Hematopoietic multipotent progenitor cell treated with erythropoietin and hydrocortisone succinate and interleukin-3 and kit ligand, for 15 days (in vitro differentiated cells): ENCODE results near the gene SLC25A33.
"Not testable (repeated sequence)": the region's sequence is repeated elsewhere in the genome, so short reads cannot be mapped to it uniquely, and the experiment has no call there.

Source experiments
- DNase-seq: peaks from one replicate; pipeline ENCODE4 v3.0.0-alpha.2; 2015; ENCODE audit warnings: low spot score

The SLC25A33 gene

DNA sequence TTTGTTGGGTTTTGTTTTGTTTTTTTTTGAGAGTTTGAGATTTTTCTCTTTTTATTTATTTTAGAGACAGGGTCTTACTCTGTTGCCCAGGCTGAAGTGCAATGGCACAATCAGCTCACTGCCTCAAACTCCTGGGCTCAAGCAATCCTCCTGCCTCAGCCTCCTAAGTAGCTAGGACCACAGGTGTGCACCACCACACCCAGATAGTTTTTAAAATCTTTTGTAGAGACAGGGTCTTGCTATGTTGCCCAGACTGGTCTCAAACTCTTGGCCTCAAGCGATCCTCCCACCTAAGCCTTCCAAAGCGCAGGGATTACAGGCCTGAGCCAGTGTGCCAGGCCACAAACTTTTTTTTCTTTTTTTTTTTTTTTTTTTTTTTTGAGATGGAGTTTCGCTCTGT lies 85.8 kb downstream of the SLC25A33 start:
- DNase-seq, result not testable (repeated sequence)

DNA sequence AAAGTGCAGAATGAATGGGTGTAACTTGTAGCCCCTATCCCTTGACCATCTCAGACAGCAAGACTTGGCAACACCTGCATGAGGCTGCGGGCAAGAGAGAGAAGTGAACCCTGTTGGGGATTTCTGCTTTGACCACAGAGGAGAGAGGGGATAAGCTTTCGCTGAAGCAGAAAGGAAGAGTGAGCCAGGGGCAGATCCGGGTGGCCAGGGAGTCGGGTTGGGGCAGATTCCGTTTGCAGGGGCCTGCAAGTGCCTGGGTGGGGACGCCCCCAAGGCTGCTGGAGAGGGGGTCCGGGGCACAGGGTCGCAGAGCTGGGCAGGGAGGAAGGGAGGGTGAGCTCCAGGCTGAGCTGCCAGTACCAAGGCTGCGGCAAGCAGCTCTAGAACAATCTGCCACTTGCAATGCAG lies 86.9 kb downstream of the SLC25A33 start:
- DNase-seq, result no peak

DNA sequence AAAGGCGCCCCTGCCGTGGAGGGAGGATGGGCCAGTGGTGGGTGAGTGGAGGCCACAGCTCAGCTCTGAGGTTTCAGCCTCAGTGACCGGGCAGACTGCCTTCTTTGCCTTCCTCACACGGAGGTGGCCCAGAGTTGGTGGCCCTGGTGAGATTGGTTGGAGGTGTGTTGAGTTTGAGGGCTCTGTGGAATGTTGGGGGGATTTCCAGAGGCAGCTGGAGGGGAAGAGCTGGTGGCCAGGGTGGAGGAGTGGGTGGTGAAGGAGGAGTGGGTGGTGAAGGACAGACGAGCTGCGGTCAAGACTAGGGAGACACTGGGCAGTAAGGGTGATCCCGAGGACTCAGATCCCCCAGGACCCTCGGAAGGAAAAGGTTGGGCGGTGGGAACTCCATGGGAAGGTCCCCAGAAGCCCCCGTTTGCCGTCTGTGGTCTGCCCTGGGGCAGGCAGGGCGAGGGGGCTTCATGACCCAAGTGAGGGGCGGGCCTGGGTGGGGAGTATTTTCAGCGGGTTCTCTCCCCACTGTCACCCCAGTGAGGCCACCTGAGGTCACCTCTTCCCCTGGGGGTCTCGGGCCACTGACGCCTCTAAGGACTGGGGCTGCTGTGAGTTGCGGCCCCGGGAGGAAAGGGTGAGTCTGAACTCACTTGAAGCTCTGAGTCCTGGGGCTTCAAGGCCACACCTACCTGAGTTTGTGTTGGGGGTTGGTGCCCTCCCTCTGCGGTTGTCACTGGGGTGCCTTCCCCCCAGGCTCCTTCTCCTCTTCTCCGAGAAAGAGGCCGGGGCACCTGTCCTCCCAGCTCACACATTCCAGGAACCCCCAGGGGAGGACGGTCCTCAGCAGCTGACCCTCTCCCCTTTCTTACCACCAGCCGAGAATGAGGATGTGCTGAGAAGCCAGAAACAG lies 89.5 kb downstream of the SLC25A33 start:
- no peak for DNase-seq

DNA sequence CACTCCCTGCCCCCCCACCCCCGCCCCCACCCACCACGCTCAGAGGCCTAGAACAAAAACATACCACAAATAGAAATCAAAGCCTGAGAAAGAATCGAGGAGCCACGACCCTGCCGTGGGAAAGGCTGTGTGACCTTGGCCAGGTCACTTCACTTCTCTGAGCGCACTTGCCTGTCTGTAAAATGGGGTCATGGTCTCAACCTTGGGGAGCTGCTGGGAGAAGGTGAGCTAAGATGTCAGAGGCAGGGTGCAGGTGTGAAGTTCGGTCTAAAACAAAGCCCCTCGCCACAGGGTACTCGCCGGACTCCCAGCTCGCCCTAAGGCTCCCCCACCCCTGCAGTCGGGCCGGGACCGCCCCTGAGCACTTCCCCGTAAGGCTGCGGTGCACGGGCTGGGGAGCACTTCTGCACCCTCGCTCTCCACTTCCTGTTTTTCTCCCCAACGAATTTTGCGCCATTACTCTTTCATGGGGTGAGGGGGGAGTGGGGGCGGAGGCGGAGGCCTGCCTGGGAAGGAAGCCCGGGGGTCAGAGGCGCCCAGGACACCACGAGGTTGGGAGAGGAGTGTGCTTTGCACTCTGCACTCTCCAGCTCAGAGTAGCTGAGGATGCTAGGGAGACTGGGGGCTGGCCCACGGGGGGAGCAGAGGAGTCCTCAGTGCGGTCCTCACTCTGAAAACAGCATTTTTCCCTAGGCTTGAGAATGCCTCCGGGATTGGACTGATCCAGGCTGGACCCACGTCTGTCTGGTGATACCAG lies 90.4 kb downstream of the SLC25A33 start:
- no peak for DNase-seq

DNA sequence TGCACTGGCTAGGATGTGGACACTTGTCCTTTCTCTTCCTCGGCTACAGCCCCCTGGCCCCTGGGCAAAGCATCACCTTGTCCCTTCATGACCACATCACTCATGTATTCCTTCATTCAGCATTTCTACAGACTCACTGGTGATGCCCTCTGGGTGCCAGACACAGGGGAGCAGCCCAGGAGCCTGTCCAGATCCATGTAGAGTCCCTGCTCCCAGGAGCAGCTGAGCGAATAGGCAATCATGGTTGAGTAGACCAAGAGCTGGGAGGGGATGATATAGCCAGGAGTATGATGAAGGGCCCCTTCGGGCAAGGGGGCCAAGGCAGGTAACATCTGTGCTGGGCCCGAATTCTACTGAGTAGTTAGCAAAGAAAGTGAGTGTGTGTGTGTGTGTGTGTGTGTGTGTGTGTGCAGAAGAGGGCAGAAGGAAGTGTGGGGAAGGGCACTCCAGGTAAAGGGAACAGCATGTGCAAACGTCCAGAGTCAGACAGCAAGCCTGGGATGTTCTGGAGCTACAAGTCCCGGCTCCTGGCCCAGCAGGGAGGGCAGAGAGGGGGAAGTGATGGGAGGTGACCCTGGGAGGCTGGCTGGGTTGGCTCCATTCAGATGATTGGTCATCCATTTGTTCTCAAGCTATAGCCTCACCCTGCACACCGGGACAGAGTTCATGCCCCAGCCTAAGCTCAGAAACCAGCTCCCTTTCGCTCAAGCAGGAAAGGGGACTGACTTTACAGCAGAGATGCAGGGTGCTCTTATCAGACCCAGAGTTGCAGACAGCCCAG lies 91.3 kb downstream of the SLC25A33 start:
- no peak for DNase-seq

DNA sequence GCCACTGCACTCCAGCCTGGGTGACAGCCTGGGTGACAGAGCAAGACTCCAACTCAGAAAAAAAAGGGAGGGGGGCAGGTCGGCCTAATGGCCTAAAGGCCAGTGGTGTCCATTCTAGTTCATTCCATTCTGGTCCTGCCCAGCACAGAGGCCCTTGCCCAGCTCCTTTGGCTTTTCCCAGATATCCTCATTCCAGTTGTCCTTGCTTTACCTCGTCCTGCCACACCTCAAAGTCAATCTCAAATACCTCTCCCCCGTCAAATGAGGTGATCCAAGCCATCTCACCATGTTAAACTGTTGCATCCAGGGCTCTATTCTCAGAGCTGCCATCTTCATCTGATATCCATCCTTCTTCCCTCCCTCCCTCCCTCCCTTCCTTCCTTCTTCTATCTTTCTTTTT lies 92.3 kb downstream of the SLC25A33 start:
- no peak for DNase-seq

DNA sequence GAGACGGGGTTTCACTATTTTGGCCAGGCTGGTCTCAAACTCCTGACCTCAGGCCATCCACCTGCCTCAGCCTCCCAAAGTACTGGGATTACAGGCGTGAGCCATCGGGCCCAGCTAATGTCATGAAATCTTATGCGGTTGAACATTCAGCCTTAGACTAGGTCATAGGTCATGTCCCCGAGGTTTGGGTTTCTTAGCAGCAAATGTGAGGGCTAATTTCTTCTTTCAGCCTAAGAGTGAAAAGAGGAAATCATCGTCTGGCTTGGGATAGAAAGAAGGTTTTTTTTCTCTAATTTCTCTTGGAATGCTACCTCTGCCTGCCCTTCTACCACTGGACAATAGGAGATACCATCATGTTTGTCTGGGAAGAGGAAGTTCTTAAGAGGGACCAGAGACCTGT lies 94.2 kb downstream of the SLC25A33 start:
- no peak for DNase-seq

DNA sequence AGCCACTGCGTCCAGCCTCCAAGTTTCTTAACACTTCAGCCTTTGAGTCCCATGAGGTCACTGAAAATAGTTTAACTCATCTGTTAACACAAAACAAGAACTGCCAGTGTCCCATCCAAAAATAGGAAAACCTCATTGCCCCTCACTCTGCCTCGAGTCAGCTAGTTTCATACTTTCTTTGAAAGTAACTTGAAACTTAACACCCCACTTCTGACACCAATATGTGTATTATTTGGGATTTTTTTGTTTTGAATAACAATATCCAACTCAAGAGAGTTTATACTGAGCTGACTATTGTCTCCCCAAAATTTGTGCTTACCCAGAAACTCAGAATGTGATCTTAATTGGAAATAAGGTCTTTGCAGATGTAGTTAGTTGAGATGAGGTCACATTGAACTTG lies 95.3 kb downstream of the SLC25A33 start:
- DNase-seq, result no peak
